ENCODE results near the gene REXO4. TPM values are rescaled to one million over a fixed set of nuclear protein-coding genes. Genes with fewer than 3 reads are reported as not detected.
A peak's percentile ranks its signal among the peaks of the same experiment; 100 is the strongest.

Gene REXO4
- total and polyA plus RNA-seq, 2 of the 13 experiments (the other 11 are each of a cell fraction or from before 2014, with no cell fraction given), result 18.5 to 30.4 TPM

GRCh38 chr9:133420392-133420827, 2.6 kb upstream of the REXO4 start:
- Histone ChIP-seq H3K27ac (ENCODE audit: extremely low read length, insufficient read depth, low read length) (no peak overlapping the region), H4K20me1 (ENCODE audit: insufficient read depth, low read length) (no peaks in the 10 kb centered on the region), H3K9me3 (ENCODE audit: low read length) (no peaks in the 10 kb centered on the region), H3K27me3 (ENCODE audit: control insufficient read depth in 1 of 2, insufficient read depth in 2 of 2, low read length in 2 of 2) (no peaks in the 10 kb centered on the region; a peak in 1 of 5 replicates), H3K9ac (ENCODE audit: insufficient read depth, low read depth, low read length) (no peak overlapping the region), H3K4me2 (ENCODE audit: low read depth, low read length) (0 out of 2 replicates have a peak overlapping the region, but pooled peaks have one; percentile 93), H3K79me2 (ENCODE audit: insufficient read depth, low read length) (peaks cover 22% of the 10 kb centered on the region), H3K4me3 (replicated peaks in 1 of 3; ENCODE audit: insufficient read depth in 1 of 3, low read depth in 2 of 3, low read length in 3 of 3) (no peak overlapping the region), H3K36me3 (replicated peaks in 1 of 2; ENCODE audit: control insufficient read depth in 1 of 2, insufficient read depth in 2 of 2, low read length in 2 of 2) (peaks cover 0 to 7% of the 10 kb centered on the region in 2 experiments; a peak in 1 of 5 replicates), H2AFZ (ENCODE audit: low read length) (no peak overlapping the region), H3K4me1 (ENCODE audit: insufficient read depth, low read length) (peaks cover 82% of the 10 kb centered on the region)
- ATAC-seq (no peak), DNase-seq (ENCODE audit: low spot score) (no peak), FAIRE-seq (no peak)
- WGBS (ENCODE audit: low lambda C conversion rate), result 66% methylated on average over 5 of the region's 5 CpGs
- intact Hi-C loops (cut with micrococcal nuclease; ENCODE audit: unreplicated experiment), result no loop called here
- CTCF ChIA-PET (ENCODE audit: low intra/inter-chr PET ratio, low total read pairs), result no interaction called here
- no TSS peak for BruUV-seq (replicated peaks)
- in situ Hi-C loops (cut with HindIII; ENCODE audit: extremely low pct_ligation_motif_present, low pct_unique_long_range_greater_than_20kb), result no loop called here
- TF ChIP-seq SOX5 (CRISPR knock-in tag; IDR thresholded peaks at IDR 0.05; ENCODE audit: borderline replicate concordance) (peak; percentile 52; the same call in 1 of the 2 replicates), POLR2AphosphoS5 (IDR thresholded peaks at IDR 0.05; ENCODE audit: low read depth, low read length) (no peak), NFYC (CRISPR knock-in tag; IDR thresholded peaks at IDR 0.05) (0 out of 2 replicates have a peak, but pooled peaks have one; percentile 32), HINFP (CRISPR knock-in tag; IDR thresholded peaks at IDR 0.05; ENCODE audit: low read depth) (peak; percentile 73; the same call in 1 of the 2 replicates), SOX13 (IDR thresholded peaks at IDR 0.05) (peak; percentile 25; the same call in 1 of the 2 replicates), SOX13 (CRISPR knock-in tag; conservative IDR thresholded peaks at IDR 0.05 in 1 of 2, IDR thresholded peaks at IDR 0.05 in 1 of 2) (no peak)
- POLR2A ChIA-PET, result interaction anchor here (2.9 kb wide), 1 partner anchor 39 kb away, joined by 19 read pairs; the partner anchor contains the start of gene CACFD1

DNA sequence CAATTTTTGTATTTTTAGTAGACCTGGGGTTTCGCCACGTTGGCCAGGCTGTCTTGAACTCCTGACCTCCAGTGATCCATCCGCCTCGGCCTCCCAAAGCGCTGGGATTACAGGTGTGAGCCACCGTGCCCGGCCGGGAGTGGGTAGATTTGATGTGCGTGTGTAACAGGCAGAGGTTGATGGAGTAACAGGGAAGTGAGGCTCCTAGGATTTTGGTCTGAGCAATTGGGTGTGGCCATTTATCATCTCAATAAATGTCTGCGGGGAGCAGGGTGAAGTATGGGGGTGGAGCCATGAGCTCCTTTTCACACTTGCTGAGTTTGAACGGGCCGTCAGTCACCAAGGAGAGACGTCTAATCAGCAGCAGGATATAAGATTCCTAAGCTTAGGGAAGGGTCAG, 1.2 kb upstream of the REXO4 start:
- Histone ChIP-seq H3K36me3 (replicated peaks in 1 of 2; ENCODE audit: control insufficient read depth in 1 of 2, insufficient read depth in 2 of 2, low read length in 2 of 2) (peaks cover 5 to 21% of the 10 kb centered on the region in 2 experiments; a peak in 3 of 5 replicates), H3K4me1 (ENCODE audit: insufficient read depth, low read length) (peaks cover 78% of the 10 kb centered on the region), H3K27me3 (ENCODE audit: control insufficient read depth in 1 of 2, insufficient read depth in 2 of 2, low read length in 2 of 2) (no peaks in the 10 kb centered on the region; a peak in 1 of 5 replicates), H3K4me3 (replicated peaks in 1 of 3; ENCODE audit: insufficient read depth in 1 of 3, low read depth in 2 of 3, low read length in 3 of 3) (peak overlapping the region; percentile 71 to 89 (median 84)), H2AFZ (ENCODE audit: low read length) (no peak overlapping the region), H4K20me1 (ENCODE audit: insufficient read depth, low read length) (no peaks in the 10 kb centered on the region), H3K27ac (ENCODE audit: extremely low read length, insufficient read depth, low read length) (peak overlapping the region; percentile 95), H3K9ac (ENCODE audit: insufficient read depth, low read depth, low read length) (peak overlapping the region; percentile 88), H3K4me2 (ENCODE audit: low read depth, low read length) (peak overlapping the region; percentile 86), H3K9me3 (ENCODE audit: low read length) (no peaks in the 10 kb centered on the region), H3K79me2 (ENCODE audit: insufficient read depth, low read length) (peaks cover 30% of the 10 kb centered on the region)
- ATAC-seq (no peak), DNase-seq (ENCODE audit: low spot score) (no peak), FAIRE-seq (no peak)
- intact Hi-C loops (cut with micrococcal nuclease; ENCODE audit: unreplicated experiment), result no loop called here
- ChIA-PET POLR2A (interaction anchor here (1.3 to 2.9 kb wide), 4 partner anchors 30 to 71 kb away, joined by 4 to 19 read pairs (median 4); partner anchors contain the start of genes CACFD1, MED22, RPL7A and SLC2A6), CTCF (ENCODE audit: low intra/inter-chr PET ratio, low total read pairs) (no interaction called here)
- 38% methylated on average over 13 of the region's 13 CpGs for WGBS (ENCODE audit: low lambda C conversion rate)
- in situ Hi-C loops (cut with HindIII; ENCODE audit: extremely low pct_ligation_motif_present, low pct_unique_long_range_greater_than_20kb), result no loop called here
- no TSS peak for BruUV-seq (replicated peaks)
- TF ChIP-seq ZBTB7A (CRISPR knock-in tag; IDR thresholded peaks at IDR 0.05) (0 out of 2 replicates have a peak, but pooled peaks have one; percentile 21), ZNF460 (CRISPR knock-in tag; IDR thresholded peaks at IDR 0.05; ENCODE audit: borderline replicate concordance) (peak; percentile 63), ZNF850 (CRISPR knock-in tag; conservative IDR thresholded peaks at IDR 0.05) (no peak)
